HL-60 (cell line): ENCODE data around the gene SCG3.

ENCODE experiments used
- DNase-seq, 2 experiments: peaks; one replicate each; pipeline ENCODE4 v3.0.0-alpha.2; 2010 to 2020; ENCODE audit warnings: low read depth in 1 of 2, low spot score in 1 of 2
- H3K27ac ChIP-seq: fragments of 250-450 bp; sonication (Bioruptor Pico); replicated peaks from 2 replicates; pipeline ENCODE4 v1.5.1; 2020; ENCODE audit warnings: mild to moderate bottlenecking, moderate library complexity
- H3K27me3 ChIP-seq: fragments of 250-450 bp; sonication (Bioruptor Pico); 2 replicates; pipeline ENCODE4 v1.5.1; 2021; ENCODE audit warnings: mild to moderate bottlenecking, moderate library complexity; ENCODE audit not compliant: insufficient read depth, poor library complexity, severe bottlenecking
- H3K4me3 ChIP-seq: replicated peaks from 2 replicates; pipeline ENCODE4 v1.5.1; 2011; ENCODE audit warnings: mild to moderate bottlenecking, control low read depth, low read length; ENCODE audit not compliant: insufficient read depth
- CTCF ChIP-seq: IDR thresholded peaks from one replicate; pipeline ENCODE4 v1.5.1; 2011; ENCODE audit warnings: low read length, control low read depth, inconsistent platforms; ENCODE audit not compliant: insufficient read depth
- GABPA ChIP-seq: IDR thresholded peaks from 2 replicates; pipeline ENCODE4 v1.6.1; 2012; ENCODE audit warnings: low read depth
- SPI1 ChIP-seq: IDR thresholded peaks from 2 replicates; pipeline ENCODE4 v1.6.1; 2012; ENCODE audit warnings: low read depth, mild to moderate bottlenecking, borderline replicate concordance

SCG3 gene

GRCh38 chr15:51768018-51768417, 86.7 kb downstream of the SCG3 start:
- H3K4me3 ChIP-seq = no peak overlapping the region
- peak; percentile 66 to 84 for DNase-seq
- no peak for TF ChIP-seq CTCF
- no peak for TF ChIP-seq GABPA
- TF ChIP-seq SPI1 = peak; percentile 67

More at GRCh38 chr15:51768018-51768417, 86.7 kb downstream of the SCG3 start:
- Histone ChIP-seq H3K27me3 (no peaks in the 10 kb centered on the region), H3K27ac (peak overlapping the region; percentile 62)
